Glutamatergic neuron (in vitro differentiated cells): Measurements from ENCODE around the gene C19orf85. TPM values are rescaled to one million over a fixed set of nuclear protein-coding genes. Genes with fewer than 3 reads are reported as not detected.

Experiments used
- DNase-seq: peaks from one replicate; pipeline ENCODE4 v3.0.0; 2022
- H3K27ac Mint-ChIP-seq: one replicate; pipeline ENCODE4 v1.8.0; 2020; ENCODE audit warnings: mild to moderate bottlenecking, mixed read lengths, inconsistent platforms; ENCODE audit not compliant: unreplicated experiment
- H3K27me3 Mint-ChIP-seq: one replicate; pipeline ENCODE4 v1.8.0; 2020; ENCODE audit warnings: mild to moderate bottlenecking, moderate library complexity, mixed read lengths, inconsistent platforms; ENCODE audit not compliant: unreplicated experiment
- H3K36me3 Mint-ChIP-seq: one replicate; pipeline ENCODE4 v1.8.0; 2020; ENCODE audit warnings: mild to moderate bottlenecking, mixed read lengths, inconsistent platforms; ENCODE audit not compliant: unreplicated experiment
- H3K4me1 Mint-ChIP-seq: one replicate; pipeline ENCODE4 v1.8.0; 2020; ENCODE audit warnings: mild to moderate bottlenecking, low read depth, mixed read lengths, inconsistent platforms; ENCODE audit not compliant: unreplicated experiment
- H3K4me3 Mint-ChIP-seq: one replicate; pipeline ENCODE4 v1.8.0; 2020; ENCODE audit warnings: mild to moderate bottlenecking, mixed read lengths, inconsistent platforms; ENCODE audit not compliant: unreplicated experiment
- H3K9me3 Mint-ChIP-seq: one replicate; pipeline ENCODE4 v1.8.0; 2020; ENCODE audit warnings: mild to moderate bottlenecking, moderate library complexity, mixed read lengths, inconsistent platforms; ENCODE audit not compliant: unreplicated experiment
- CTCF ChIP-seq: fragments of 200-600 bp; sonication (generic); IDR thresholded peaks from one replicate; pipeline ENCODE4 v1.5.0; 2021; ENCODE audit not compliant: partially characterized antibody, unreplicated experiment
- total RNA-seq: library from RNA; stranded (reverse); fragmentation: NEBNext Ultra II Directional; extraction: Animal tissue kit (Norgen Biotek cat#: 25700); gene quantifications from one replicate; pipeline ENCODE4 v1.2.1, GENCODE V29; 2021; ENCODE audit not compliant: unreplicated experiment

C19orf85 gene
- total RNA-seq, 1 donor from 2014 or later, result not detected

- no peaks in the 10 kb centered on the region for H3K36me3 Mint-ChIP-seq
These were observed 401 bp downstream of the C19orf85 start for GRCh38 chr19:55464039-55464661.

GRCh38 chr19:55463583-55464031, 944 bp downstream of the C19orf85 start:
- peaks cover 9% of the 10 kb centered on the region for H3K4me1 Mint-ChIP-seq
- no peak for DNase-seq
- no peak overlapping the region for H3K4me3 Mint-ChIP-seq
- no peak overlapping the region for H3K27ac Mint-ChIP-seq
- H3K27me3 Mint-ChIP-seq, result peaks cover 11% of the 10 kb centered on the region
- peaks cover 3% of the 10 kb centered on the region for H3K9me3 Mint-ChIP-seq
- H3K36me3 Mint-ChIP-seq, result no peaks in the 10 kb centered on the region
- no peak for TF ChIP-seq CTCF

More at GRCh38 chr19:55464039-55464661, 401 bp downstream of the C19orf85 start:
- peaks cover 11% of the 10 kb centered on the region for H3K27me3 Mint-ChIP-seq
- no peak for DNase-seq
- H3K4me3 Mint-ChIP-seq, result no peak overlapping the region
- H3K4me1 Mint-ChIP-seq, result peaks cover 9% of the 10 kb centered on the region
- no peak overlapping the region for H3K27ac Mint-ChIP-seq
- no peak for TF ChIP-seq CTCF
- peaks cover 3% of the 10 kb centered on the region for H3K9me3 Mint-ChIP-seq

GRCh38 chr19:55462722-55463121, 1.8 kb downstream of the C19orf85 start:
- DNase-seq, result no peak
- H3K4me3 Mint-ChIP-seq, result peak overlapping the region; percentile 78
- no peak for TF ChIP-seq CTCF
- H3K27ac Mint-ChIP-seq, result no peak overlapping the region
- no peaks in the 10 kb centered on the region for H3K36me3 Mint-ChIP-seq
- H3K4me1 Mint-ChIP-seq, result peaks cover 14% of the 10 kb centered on the region
- H3K27me3 Mint-ChIP-seq, result peaks cover 7% of the 10 kb centered on the region
- peaks cover 5% of the 10 kb centered on the region for H3K9me3 Mint-ChIP-seq

- no peak for DNase-seq
- Mint-ChIP-seq H3K36me3 (no peaks in the 10 kb centered on the region), H3K4me1 (peaks cover 15% of the 10 kb centered on the region), H3K27me3 (peaks cover 7% of the 10 kb centered on the region), H3K4me3 (peak overlapping the region; percentile 81), H3K27ac (no peak overlapping the region), H3K9me3 (peaks cover 8% of the 10 kb centered on the region)
- TF ChIP-seq CTCF, result no peak
These were observed 2.5 kb downstream of the C19orf85 start for GRCh38 chr19:55461974-55462626.
